B cell (primary cell): Measurements from ENCODE around the gene RNGTT. TPM values are rescaled to one million over a fixed set of nuclear protein-coding genes. Genes with fewer than 3 reads are reported as not detected.

Source experiments
- ATAC-seq: fragments of 200-7000 bp; cut with Tn5 transposase; one replicate; pipeline ENCODE4 v1.10.0; 2021; ENCODE audit warnings: low read depth, mild to moderate bottlenecking, moderate number of reproducible peaks, moderate library complexity
- CTCF ChIA-PET: fragments of 350-600 bp; sonication (Branson Sonifier 250); formaldehyde crosslinking; loops from one replicate; lab custom pipeline; 2021; ENCODE audit warnings: antibody characterized with exemption, inconsistent platforms; lab: Charles Lee
- POLR2A ChIA-PET: fragments of 350-600 bp; sonication (Branson Sonifier 250); formaldehyde crosslinking; loops from one replicate; lab custom pipeline; 2021; ENCODE audit warnings: antibody characterized with exemption; lab: Charles Lee
- DNase-seq: peaks from one replicate; pipeline ENCODE4 v3.0.0; 2013
- H2AFZ ChIP-seq: 2 replicates; pipeline ENCODE4 v1.6.1; 2012; ENCODE audit warnings: mild to moderate bottlenecking, low read depth, low read length; ENCODE audit not compliant: insufficient read depth, poor library complexity, severe bottlenecking
- H3K27ac ChIP-seq, 2 donors: 1 replicate in 1 of 2; 2 replicates in 1 of 2; pipeline ENCODE4 v1.5.1; 2012 to 2013; ENCODE audit warnings: low read length in 2 of 2, mild to moderate bottlenecking in 2 of 2, moderate library complexity in 1 of 2
- H3K27me3 ChIP-seq, 4 experiments: fragments of 200-600 bp in 1 of 4; sonication (generic) in 1 of 4; replicated peaks in 1 of 4; 1 replicate in 2 of 4; 2 replicates in 2 of 4; pipeline versions ENCODE4 v1.6.1 to v1.7.0; 2013 to 2016; ENCODE audit warnings: low read length in 3 of 4, mild to moderate bottlenecking in 2 of 4, mixed read lengths in 1 of 4, moderate library complexity in 1 of 4; ENCODE audit not compliant: insufficient read depth in 4 of 4, control insufficient read depth in 3 of 4; ENCODE audit errors: control extremely low read depth in 1 of 4
- H3K36me3 ChIP-seq, 2 experiments: replicated peaks in 1 of 2; 1 replicate in 1 of 2; 2 replicates in 1 of 2; pipeline versions ENCODE4 v1.6.1 to v1.7.1; 2013; ENCODE audit warnings: low read length in 1 of 2; ENCODE audit not compliant: insufficient read depth in 2 of 2, control insufficient read depth in 1 of 2; ENCODE audit errors: control extremely low read depth in 1 of 2, extremely low read depth in 1 of 2
- H3K4me1 ChIP-seq, 2 donors: fragments of 200-600 bp in 1 of 2; sonication (generic) in 1 of 2; 1 replicate in 1 of 2; 2 replicates in 1 of 2; pipeline versions ENCODE4 v1.5.1 to v1.6.1; 2013 to 2017; ENCODE audit warnings: low read length in 2 of 2; ENCODE audit not compliant: control insufficient read depth in 2 of 2, insufficient read depth in 2 of 2
- H3K4me2 ChIP-seq: replicated peaks from 2 replicates; pipeline ENCODE3; 2012; ENCODE audit warnings: mild to moderate bottlenecking, low read depth, low read length; ENCODE audit not compliant: poor library complexity, severe bottlenecking
- H3K4me3 ChIP-seq, 5 experiments: fragments of 200-600 bp in 1 of 5; sonication (generic) in 1 of 5; 1 replicate in 3 of 5; 2 replicates in 2 of 5; pipeline versions ENCODE4 v1.5.1 to v1.7.0; 2011 to 2016; ENCODE audit warnings: low read length in 4 of 5, mild to moderate bottlenecking in 4 of 5, low read depth in 2 of 5, control low read depth in 1 of 5, moderate library complexity in 1 of 5; ENCODE audit not compliant: insufficient read depth in 1 of 5; ENCODE audit errors: control extremely low read depth in 1 of 5, extremely low read depth in 1 of 5
- H3K79me2 ChIP-seq: fragments of 200-600 bp; sonication (generic); one replicate; pipeline ENCODE4 v1.6.0; 2016; ENCODE audit warnings: low read length; ENCODE audit not compliant: control insufficient read depth, insufficient read depth
- H3K9ac ChIP-seq: fragments of 200-600 bp; sonication (generic); 2 replicates; pipeline ENCODE4 v1.6.1; 2017; ENCODE audit warnings: mild to moderate bottlenecking, low read length, moderate library complexity
- H3K9me3 ChIP-seq, 3 donors: one replicate each; pipeline versions ENCODE4 v1.6.1 to v1.7.1; 2013; ENCODE audit warnings: low read length in 2 of 3; ENCODE audit not compliant: control insufficient read depth in 2 of 3, insufficient read depth in 1 of 3; ENCODE audit errors: control extremely low read depth in 1 of 3
- H4K20me1 ChIP-seq: 2 replicates; pipeline ENCODE4 v1.6.0; 2012; ENCODE audit warnings: mild to moderate bottlenecking, low read length; ENCODE audit not compliant: insufficient read depth, control insufficient read depth, poor library complexity, severe bottlenecking
- H3K27ac Mint-ChIP-seq: one replicate; pipeline ENCODE4 v1.8.0; 2021; ENCODE audit warnings: mixed read lengths
- H3K27me3 Mint-ChIP-seq: one replicate; pipeline ENCODE4 v1.8.0; 2021; ENCODE audit warnings: mixed read lengths
- H3K4me1 Mint-ChIP-seq: one replicate; pipeline ENCODE4 v1.8.0; 2021; ENCODE audit warnings: mixed read lengths
- H3K4me3 Mint-ChIP-seq: one replicate; pipeline ENCODE4 v1.8.0; 2021; ENCODE audit warnings: mixed read lengths
- H3K9me3 Mint-ChIP-seq: one replicate; pipeline ENCODE4 v1.8.0; 2022; ENCODE audit warnings: mixed read lengths; ENCODE audit not compliant: insufficient read depth
- EZH2 ChIP-seq: IDR thresholded peaks from 2 replicates; pipeline ENCODE4 v1.6.1; 2012; ENCODE audit warnings: borderline replicate concordance, low read depth, mild to moderate bottlenecking, moderate library complexity, low read length; ENCODE audit not compliant: insufficient read depth, poor library complexity, severe bottlenecking
- WGBS: methylation state at CpG from one replicate; pipeline ENCODE4 v1.1.5; 2013; ENCODE audit warnings: missing lambda C conversion rate; ENCODE audit not compliant: insufficient coverage; 5-methylcytosine and 5-hydroxymethylcytosine counted together
- intact Hi-C: fragments of 100-400 bp; cut with micrococcal nuclease; formaldehyde crosslinking; loops from one replicate; pipeline ENCODE4 v1.10.0; 2022
- polyA plus RNA-seq: library from polyadenylated mRNA; depleted of rRNA; stranded (reverse); fragments of >200 nt; gene quantifications from 2 replicates; pipeline ENCODE4 v1.2.3, GENCODE V29; 2012
- total RNA-seq, 2 donors: library from RNA; stranded (reverse); fragments of 120-200 nt in 1 of 2; gene quantifications; 1 replicate in 1 of 2; 2 replicates in 1 of 2; pipeline versions ENCODE4 v1.2.3 to v1.2.4, GENCODE V29; 2013 to 2022
- TF ChIP-seq, protein P1 (sequence below): fragments of 200-600 bp; IDR thresholded peaks from one replicate; pipeline ENCODE4 v1.8.0; 2022; ENCODE audit warnings: antibody characterized with exemption, mild to moderate bottlenecking

Gene RNGTT
- total and polyA plus RNA-seq, 2 donors (not counting 1 experiment from before 2014, with no cell fraction given): 10.8 to 29.1 TPM

GRCh38 chr6:88964509-88964908 is 1.1 kb upstream of the RNGTT start:
- WGBS: 98% methylated on average over 4 of the region's 5 CpGs
- Mint-ChIP-seq H3K4me3 (peak overlapping the region; percentile 98), H3K9me3 (peaks cover 4% of the 10 kb centered on the region), H3K27me3 (no peaks in the 10 kb centered on the region), H3K27ac (no peak overlapping the region), H3K4me1 (peaks cover 31% of the 10 kb centered on the region)
- intact Hi-C loops: loop anchor here (5.0 kb wide), 2 partner anchors 863 to 1623 kb away; partner anchors contain the start of genes CASP8AP2 and MAP3K7
- H3K36me3 ChIP-seq: no peaks in the 10 kb centered on the region
- TF ChIP-seq, protein P1, sequence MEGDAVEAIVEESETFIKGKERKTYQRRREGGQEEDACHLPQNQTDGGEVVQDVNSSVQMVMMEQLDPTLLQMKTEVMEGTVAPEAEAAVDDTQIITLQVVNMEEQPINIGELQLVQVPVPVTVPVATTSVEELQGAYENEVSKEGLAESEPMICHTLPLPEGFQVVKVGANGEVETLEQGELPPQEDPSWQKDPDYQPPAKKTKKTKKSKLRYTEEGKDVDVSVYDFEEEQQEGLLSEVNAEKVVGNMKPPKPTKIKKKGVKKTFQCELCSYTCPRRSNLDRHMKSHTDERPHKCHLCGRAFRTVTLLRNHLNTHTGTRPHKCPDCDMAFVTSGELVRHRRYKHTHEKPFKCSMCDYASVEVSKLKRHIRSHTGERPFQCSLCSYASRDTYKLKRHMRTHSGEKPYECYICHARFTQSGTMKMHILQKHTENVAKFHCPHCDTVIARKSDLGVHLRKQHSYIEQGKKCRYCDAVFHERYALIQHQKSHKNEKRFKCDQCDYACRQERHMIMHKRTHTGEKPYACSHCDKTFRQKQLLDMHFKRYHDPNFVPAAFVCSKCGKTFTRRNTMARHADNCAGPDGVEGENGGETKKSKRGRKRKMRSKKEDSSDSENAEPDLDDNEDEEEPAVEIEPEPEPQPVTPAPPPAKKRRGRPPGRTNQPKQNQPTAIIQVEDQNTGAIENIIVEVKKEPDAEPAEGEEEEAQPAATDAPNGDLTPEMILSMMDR: no peak
- TF ChIP-seq EZH2: no peak
- H3K9me3 ChIP-seq: peaks cover 2 to 27% (median 3%) of the 10 kb centered on the region in 3 donors
- H3K27me3 ChIP-seq: no peaks in the 10 kb centered on the region
- no peak overlapping the region for H3K27ac ChIP-seq
- H3K79me2 ChIP-seq: peaks cover 36% of the 10 kb centered on the region
- no peaks in the 10 kb centered on the region for H4K20me1 ChIP-seq
- H3K4me1 ChIP-seq: peaks cover 10 to 17% of the 10 kb centered on the region in 2 donors
- H2AFZ ChIP-seq: peak overlapping the region; percentile 99
- ChIA-PET CTCF (interaction anchor here (1.1 to 3.2 kb wide), 3 partner anchors 11 to 408 kb away, joined by 3 to 14 read pairs (median 4); no protein-coding TSS in a partner anchor), POLR2A (interaction anchor here (2.6 kb wide), 1 partner anchor 116 kb away, joined by 19 read pairs; the partner anchor contains the start of gene PNRC1)
- H3K4me3 ChIP-seq: no peak overlapping the region
- H3K4me2 ChIP-seq: peak overlapping the region; percentile 95
- DNase-seq: peak; percentile 14
- peak overlapping the region; percentile 99 for H3K9ac ChIP-seq
- ATAC-seq: no peak

DNA sequence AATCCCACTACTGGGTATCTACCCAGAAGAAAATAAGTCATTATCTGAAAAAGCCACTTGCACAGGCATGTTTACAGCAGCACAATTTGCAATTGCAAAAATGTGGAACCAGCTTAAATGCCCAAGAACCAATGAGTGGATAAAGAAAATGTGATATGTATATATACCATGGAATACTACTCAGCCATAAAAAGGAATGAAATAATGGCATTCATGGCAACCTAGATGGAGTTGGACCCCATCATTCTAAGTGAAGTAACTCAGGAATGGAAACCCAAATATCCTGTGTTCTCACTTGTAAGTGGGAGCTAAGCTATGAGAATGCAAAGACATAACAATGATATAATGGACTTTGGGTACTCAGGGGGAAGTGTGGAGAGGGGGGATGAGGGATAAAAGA is 4.6 kb downstream of the RNGTT start:
- H4K20me1 ChIP-seq: peaks cover 11% of the 10 kb centered on the region
- Mint-ChIP-seq H3K4me3 (no peak overlapping the region), H3K4me1 (peaks cover 55% of the 10 kb centered on the region), H3K27ac (no peak overlapping the region), H3K9me3 (peaks cover 4% of the 10 kb centered on the region), H3K27me3 (no peaks in the 10 kb centered on the region)
- ChIA-PET POLR2A (interaction anchor here (0.6 kb wide), 1 partner anchor 1221 kb away, joined by 3 read pairs; no protein-coding TSS in a partner anchor), CTCF (no interaction called here)
- H3K36me3 ChIP-seq: no peaks in the 10 kb centered on the region
- ATAC-seq (no peak), DNase-seq (no peak)
- H3K9me3 ChIP-seq: peaks cover 1 to 16% (median 8%) of the 10 kb centered on the region in 3 donors
- H3K4me2 ChIP-seq: no peak overlapping the region
- H3K27me3 ChIP-seq: no peaks in the 10 kb centered on the region
- intact Hi-C loops: no loop called here
- no peak overlapping the region for H3K27ac ChIP-seq
- H3K79me2 ChIP-seq: peaks cover 83% of the 10 kb centered on the region
- TF ChIP-seq EZH2: no peak
- TF ChIP-seq, protein P1: no peak
- no peak overlapping the region for H3K4me3 ChIP-seq
- peaks cover 3 to 16% of the 10 kb centered on the region in 2 donors for H3K4me1 ChIP-seq
- H3K9ac ChIP-seq: no peak overlapping the region
- no peak overlapping the region for H2AFZ ChIP-seq
